Endothelial cell of umbilical vein (primary cell): ENCODE measurements around the gene CLCN3. TPM values are rescaled to one million over a fixed set of nuclear protein-coding genes. Genes with fewer than 3 reads are reported as not detected.

Experiments used
- BruUV-seq: library from RNA; stranded (reverse); fragments of 400-500 nt; replicated peaks from 2 replicates; lab custom pipeline; 2021; lab: Mats Ljungman, UMichigan
- CTCF ChIA-PET: fragments of 300-600, 350-600 bp; sonication (Branson Sonifier 250); formaldehyde crosslinking; loops from one replicate; lab custom pipeline; 2021; ENCODE audit warnings: antibody characterized with exemption, inconsistent platforms; lab: Charles Lee
- POLR2A ChIA-PET: fragments of 300-600, 350-600 bp; sonication (Branson Sonifier 250); formaldehyde crosslinking; loops from one replicate; lab custom pipeline; 2021; ENCODE audit warnings: antibody characterized with exemption, inconsistent platforms; lab: Charles Lee
- DNase-seq: peaks from one replicate; pipeline ENCODE4 v3.0.0-alpha.2; 2011; ENCODE audit warnings: low read depth, low spot score
- FAIRE-seq: peaks from 2 replicates; lab custom pipeline; 2011; peaks lifted over from hg19 to GRCh38; lab: Jason Lieb, UNC
- H2AFZ ChIP-seq: 2 replicates; pipeline ENCODE4 v1.6.0; 2012; ENCODE audit warnings: low read depth, low read length, control low read depth, inconsistent platforms
- H3K27ac ChIP-seq: 2 replicates; pipeline ENCODE4 v1.5.1; 2011; ENCODE audit warnings: low read depth, mild to moderate bottlenecking, control low read depth, low read length, moderate library complexity; ENCODE audit not compliant: insufficient read depth
- H3K27me3 ChIP-seq, 2 experiments: 2 replicates each; pipeline versions ENCODE4 v1.6.0 to v1.6.1; 2011; ENCODE audit warnings: low read length in 2 of 2, mixed read lengths in 1 of 2; ENCODE audit not compliant: control insufficient read depth in 2 of 2, insufficient read depth in 2 of 2
- H3K36me3 ChIP-seq, 2 experiments: 2 replicates in 1 of 2; 3 replicates in 1 of 2; pipeline ENCODE4 v1.5.1; 2011; ENCODE audit warnings: low read length in 2 of 2, mild to moderate bottlenecking in 1 of 2, moderate library complexity in 1 of 2; ENCODE audit not compliant: control insufficient read depth in 2 of 2, insufficient read depth in 2 of 2; ENCODE audit errors: extremely low read depth in 1 of 2
- H3K4me1 ChIP-seq: 3 replicates; pipeline ENCODE4 v1.5.1; 2011; ENCODE audit warnings: mild to moderate bottlenecking, low read length; ENCODE audit not compliant: control insufficient read depth, insufficient read depth; ENCODE audit errors: extremely low read depth
- H3K4me2 ChIP-seq: 2 replicates; pipeline ENCODE4 v1.6.1; 2011; ENCODE audit warnings: low read length, control low read depth, mixed read lengths; ENCODE audit not compliant: insufficient read depth
- H3K4me3 ChIP-seq, 3 experiments: fragments of 200-600 bp in 1 of 3; sonication (generic), shearing (Covaris generic) in 1 of 3; replicated peaks in 1 of 3; 2 replicates each; pipeline ENCODE4 v1.5.1; 2011 to 2016; ENCODE audit warnings: control low read depth in 3 of 3, low read length in 3 of 3, mild to moderate bottlenecking in 2 of 3, inconsistent platforms in 1 of 3, low read depth in 1 of 3, moderate library complexity in 1 of 3; ENCODE audit not compliant: insufficient read depth in 1 of 3
- H3K79me2 ChIP-seq: 2 replicates; pipeline ENCODE4 v1.6.0; 2012; ENCODE audit warnings: low read length, inconsistent platforms; ENCODE audit not compliant: control insufficient read depth, insufficient read depth
- H3K9ac ChIP-seq: replicated peaks from 2 replicates; pipeline ENCODE3; 2011; ENCODE audit warnings: low read length, control low read depth; ENCODE audit not compliant: insufficient read depth; ENCODE audit errors: extremely low read depth
- H3K9me1 ChIP-seq: replicated peaks from 3 replicates; pipeline ENCODE4 v1.6.0; 2011; ENCODE audit warnings: mild to moderate bottlenecking, low read length; ENCODE audit not compliant: control insufficient read depth, insufficient read depth; ENCODE audit errors: extremely low read depth
- H3K9me3 ChIP-seq: replicated peaks from 2 replicates; pipeline ENCODE4 v1.5.1; 2012; ENCODE audit warnings: low read length, inconsistent platforms; ENCODE audit not compliant: control insufficient read depth, insufficient read depth
- H4K20me1 ChIP-seq: replicated peaks from 2 replicates; pipeline ENCODE3; 2011; ENCODE audit warnings: mild to moderate bottlenecking, low read length; ENCODE audit not compliant: control insufficient read depth, insufficient read depth; ENCODE audit errors: extremely low read depth
- EZH2 ChIP-seq: IDR thresholded peaks from 2 replicates; pipeline ENCODE4 v1.6.1; 2012; ENCODE audit warnings: borderline replicate concordance, low read depth, mild to moderate bottlenecking, moderate library complexity, low read length, inconsistent platforms; ENCODE audit not compliant: severe bottlenecking
- FOS ChIP-seq: IDR thresholded peaks from 2 replicates; pipeline ENCODE4 v1.6.1; 2011; ENCODE audit warnings: mild to moderate bottlenecking, low read length, moderate library complexity, borderline replicate concordance; ENCODE audit not compliant: insufficient read depth
- GATA2 ChIP-seq: IDR thresholded peaks from 2 replicates; pipeline ENCODE4 v1.7.0; 2011; ENCODE audit warnings: low read depth, mild to moderate bottlenecking, moderate library complexity, mixed read lengths, low read length; ENCODE audit not compliant: insufficient read length, insufficient read depth
- JUN ChIP-seq: IDR thresholded peaks from 2 replicates; pipeline ENCODE4 v1.6.1; 2011; ENCODE audit warnings: borderline replicate concordance, low read depth; ENCODE audit not compliant: insufficient read length, insufficient read depth
- MYC ChIP-seq: IDR thresholded peaks from one replicate; pipeline ENCODE4 v1.6.1; 2011; ENCODE audit warnings: mild to moderate bottlenecking, low read depth, low read length
- POLR2A ChIP-seq: IDR thresholded peaks from 2 replicates; pipeline ENCODE4 v1.6.1; 2012; ENCODE audit warnings: low read depth, mild to moderate bottlenecking, control low read depth, low read length
- POLR2AphosphoS5 ChIP-seq: IDR thresholded peaks from 2 replicates; pipeline ENCODE4 v1.6.1; 2012; ENCODE audit warnings: low read depth, mild to moderate bottlenecking, control low read depth, low read length, moderate library complexity; ENCODE audit not compliant: insufficient read depth
- dilution Hi-C: fragments of 300-500 bp; cut with MboI; formaldehyde crosslinking; loops from one replicate; pipeline ENCODE4 v1.15.0; 2019; ENCODE audit warnings: low sequenced_read_pairs; ENCODE audit not compliant: extremely low pct_ligation_motif_present
- intact Hi-C: fragments of 100-400 bp; cut with micrococcal nuclease; formaldehyde crosslinking; loops from one replicate; pipeline ENCODE4 v1.10.0; 2022
- polyA plus RNA-seq, 4 experiments: library from polyadenylated mRNA; depleted of rRNA in 3 of 4; stranded (reverse) in 3 of 4; unstranded in 1 of 4; fragments of >200 nt; gene quantifications; 2 replicates each; pipeline versions ENCODE4 v1.2.1 to v1.2.3, GENCODE V29; 2011 to 2012; ENCODE audit warnings: missing spikeins in 1 of 4
- total RNA-seq: library from RNA; stranded (reverse); gene quantifications from 2 replicates; pipeline ENCODE4 v1.2.3, GENCODE V29; 2021
- TF ChIP-seq, protein P1 (sequence below), 2 donors: IDR thresholded peaks; 1 replicate in 1 of 2; 2 replicates in 1 of 2; pipeline ENCODE4 v1.5.1; 2011; ENCODE audit warnings: low read length in 2 of 2, mild to moderate bottlenecking in 2 of 2, moderate library complexity in 2 of 2, control low read depth in 1 of 2, inconsistent platforms in 1 of 2, low read depth in 1 of 2; ENCODE audit not compliant: insufficient read depth in 1 of 2; ENCODE audit errors: extremely low read depth in 1 of 2
- TF ChIP-seq, protein P2 (sequence below): IDR thresholded peaks from 2 replicates; pipeline ENCODE4 v1.6.1; 2011; ENCODE audit not compliant: insufficient read depth, insufficient read length

The CLCN3 gene
- total and polyA plus RNA-seq, 2 donors (not counting 3 experiments of a cell fraction or from before 2014, with no cell fraction given): 16.5 to 51.4 TPM

DNA sequence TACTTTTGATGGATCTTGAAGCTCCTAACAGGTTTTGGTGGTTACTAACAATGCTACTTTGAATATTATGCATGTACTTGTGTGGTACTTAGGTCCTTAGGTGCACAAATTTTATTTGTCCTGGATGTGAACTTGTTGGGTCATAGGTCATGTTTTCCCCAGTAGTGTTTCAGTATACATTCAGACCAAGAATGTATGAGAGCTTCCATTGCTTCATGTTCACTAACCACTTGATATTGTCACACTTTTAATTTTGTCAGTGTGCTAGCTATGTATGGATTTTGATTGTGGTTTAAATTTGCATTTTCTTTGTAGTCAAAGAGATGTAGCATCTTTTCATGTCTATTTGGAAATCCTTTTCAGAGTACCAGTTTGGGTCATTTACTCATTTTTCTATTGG, 32.2 kb downstream of the CLCN3 start:
- CTCF ChIA-PET: no interaction called here
- no peaks in the 10 kb centered on the region for H4K20me1 ChIP-seq
- no peaks in the 10 kb centered on the region for H3K4me1 ChIP-seq
- dilution Hi-C loops (no loop called here), intact Hi-C loops (no loop called here)
- POLR2A ChIA-PET: no interaction called here
- no peak overlapping the region for H3K9ac ChIP-seq
- no peaks in the 10 kb centered on the region for H3K9me3 ChIP-seq
- H3K9me1 ChIP-seq: no peaks in the 10 kb centered on the region
- no peak for TF ChIP-seq GATA2
- TF ChIP-seq MYC: no peak
- TF ChIP-seq, protein P1, sequence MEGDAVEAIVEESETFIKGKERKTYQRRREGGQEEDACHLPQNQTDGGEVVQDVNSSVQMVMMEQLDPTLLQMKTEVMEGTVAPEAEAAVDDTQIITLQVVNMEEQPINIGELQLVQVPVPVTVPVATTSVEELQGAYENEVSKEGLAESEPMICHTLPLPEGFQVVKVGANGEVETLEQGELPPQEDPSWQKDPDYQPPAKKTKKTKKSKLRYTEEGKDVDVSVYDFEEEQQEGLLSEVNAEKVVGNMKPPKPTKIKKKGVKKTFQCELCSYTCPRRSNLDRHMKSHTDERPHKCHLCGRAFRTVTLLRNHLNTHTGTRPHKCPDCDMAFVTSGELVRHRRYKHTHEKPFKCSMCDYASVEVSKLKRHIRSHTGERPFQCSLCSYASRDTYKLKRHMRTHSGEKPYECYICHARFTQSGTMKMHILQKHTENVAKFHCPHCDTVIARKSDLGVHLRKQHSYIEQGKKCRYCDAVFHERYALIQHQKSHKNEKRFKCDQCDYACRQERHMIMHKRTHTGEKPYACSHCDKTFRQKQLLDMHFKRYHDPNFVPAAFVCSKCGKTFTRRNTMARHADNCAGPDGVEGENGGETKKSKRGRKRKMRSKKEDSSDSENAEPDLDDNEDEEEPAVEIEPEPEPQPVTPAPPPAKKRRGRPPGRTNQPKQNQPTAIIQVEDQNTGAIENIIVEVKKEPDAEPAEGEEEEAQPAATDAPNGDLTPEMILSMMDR (IDR thresholded peaks at IDR 0.05; ENCODE audit: extremely low read depth in 1 of 2, insufficient read depth in 1 of 2, low read depth in 1 of 2, low read length in 2 of 2): no peak
- TF ChIP-seq, protein P2, sequence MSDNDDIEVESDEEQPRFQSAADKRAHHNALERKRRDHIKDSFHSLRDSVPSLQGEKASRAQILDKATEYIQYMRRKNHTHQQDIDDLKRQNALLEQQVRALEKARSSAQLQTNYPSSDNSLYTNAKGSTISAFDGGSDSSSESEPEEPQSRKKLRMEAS: no peak
- TF ChIP-seq POLR2AphosphoS5: no peak
- no peak for TF ChIP-seq POLR2A
- TF ChIP-seq JUN: no peak
- TF ChIP-seq EZH2: no peak
- no peak for TF ChIP-seq FOS
- no peaks in the 10 kb centered on the region for H3K27me3 ChIP-seq
- H3K4me3 ChIP-seq: no peak overlapping the region
- H3K27ac ChIP-seq: no peak overlapping the region
- no TSS peak for BruUV-seq
- FAIRE-seq (no peak), DNase-seq (no peak)
- no peaks in the 10 kb centered on the region for H3K36me3 ChIP-seq
- no peak overlapping the region for H2AFZ ChIP-seq
- peaks cover 17% of the 10 kb centered on the region for H3K79me2 ChIP-seq
- H3K4me2 ChIP-seq: no peak overlapping the region
